Measurements from ENCODE around the gene SNTG2.

DNA sequence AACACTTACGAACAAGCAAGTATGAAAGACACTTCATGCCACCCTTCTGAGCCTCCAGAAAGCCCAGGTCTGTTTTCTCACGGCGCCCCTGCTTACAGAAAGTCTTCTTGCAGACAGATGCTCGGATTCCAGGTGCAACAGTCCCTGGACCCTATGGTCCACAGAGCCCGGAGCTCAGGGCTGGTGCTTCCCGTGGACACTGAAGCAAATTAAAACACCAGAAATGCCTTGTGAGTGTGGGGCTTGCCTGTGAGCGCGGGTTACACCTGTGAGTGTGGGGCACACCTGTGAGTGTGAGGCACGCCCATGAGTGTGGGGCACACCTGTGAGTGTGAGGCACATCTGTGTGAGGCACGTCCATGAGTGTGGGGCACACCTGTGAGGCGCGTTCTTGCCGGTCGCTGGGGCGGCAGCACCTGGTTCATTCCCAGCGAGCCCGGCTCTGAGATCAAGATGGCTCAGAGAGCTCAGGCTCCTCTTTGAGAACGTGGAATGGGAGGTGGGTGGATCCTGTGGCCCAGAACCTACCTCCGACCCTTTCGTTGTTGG lies 257.4 kb downstream of the SNTG2 start:
- TF ChIP-seq, protein P1, sequence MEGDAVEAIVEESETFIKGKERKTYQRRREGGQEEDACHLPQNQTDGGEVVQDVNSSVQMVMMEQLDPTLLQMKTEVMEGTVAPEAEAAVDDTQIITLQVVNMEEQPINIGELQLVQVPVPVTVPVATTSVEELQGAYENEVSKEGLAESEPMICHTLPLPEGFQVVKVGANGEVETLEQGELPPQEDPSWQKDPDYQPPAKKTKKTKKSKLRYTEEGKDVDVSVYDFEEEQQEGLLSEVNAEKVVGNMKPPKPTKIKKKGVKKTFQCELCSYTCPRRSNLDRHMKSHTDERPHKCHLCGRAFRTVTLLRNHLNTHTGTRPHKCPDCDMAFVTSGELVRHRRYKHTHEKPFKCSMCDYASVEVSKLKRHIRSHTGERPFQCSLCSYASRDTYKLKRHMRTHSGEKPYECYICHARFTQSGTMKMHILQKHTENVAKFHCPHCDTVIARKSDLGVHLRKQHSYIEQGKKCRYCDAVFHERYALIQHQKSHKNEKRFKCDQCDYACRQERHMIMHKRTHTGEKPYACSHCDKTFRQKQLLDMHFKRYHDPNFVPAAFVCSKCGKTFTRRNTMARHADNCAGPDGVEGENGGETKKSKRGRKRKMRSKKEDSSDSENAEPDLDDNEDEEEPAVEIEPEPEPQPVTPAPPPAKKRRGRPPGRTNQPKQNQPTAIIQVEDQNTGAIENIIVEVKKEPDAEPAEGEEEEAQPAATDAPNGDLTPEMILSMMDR (conservative IDR thresholded peaks at IDR 0.05; ENCODE audit: low read length) = no peak
- no peak for TF ChIP-seq EZH2phosphoT487 (IDR thresholded peaks at IDR 0.05; ENCODE audit: borderline replicate concordance)
